IPS-18a (cell line): ENCODE data around the gene OR10H4.
"Not testable (repeated sequence)": the region's sequence is repeated elsewhere in the genome, so short reads cannot be mapped to it uniquely, and the experiment has no call there.

Source experiments
- H3K27ac ChIP-seq: one replicate; pipeline ENCODE4 v1.5.1; 2013; ENCODE audit warnings: low read length
- H3K27me3 ChIP-seq: one replicate; pipeline ENCODE4 v1.6.1; 2013; ENCODE audit warnings: mild to moderate bottlenecking, low read length; ENCODE audit not compliant: control insufficient read depth, insufficient read depth
- H3K36me3 ChIP-seq: one replicate; pipeline ENCODE4 v1.6.1; 2013; ENCODE audit warnings: low read depth, low read length; ENCODE audit not compliant: control insufficient read depth
- H3K4me1 ChIP-seq: one replicate; pipeline ENCODE4 v1.6.1; 2013; ENCODE audit warnings: low read depth, low read length; ENCODE audit not compliant: control insufficient read depth
- H3K4me3 ChIP-seq: one replicate; pipeline ENCODE4 v1.5.1; 2013; ENCODE audit warnings: low read length
- H3K9ac ChIP-seq: one replicate; pipeline ENCODE4 v1.6.1; 2013; ENCODE audit warnings: mild to moderate bottlenecking, low read length, moderate library complexity
- H3K9me3 ChIP-seq: one replicate; pipeline ENCODE4 v1.6.1; 2013; ENCODE audit warnings: low read depth, low read length; ENCODE audit not compliant: control insufficient read depth

Gene OR10H4

GRCh38 chr19:15922021-15922420, 26.8 kb upstream of the OR10H4 start:
- Histone ChIP-seq H3K4me3 (no peak overlapping the region), H3K27me3 (no peaks in the 10 kb centered on the region), H3K36me3 (no peaks in the 10 kb centered on the region), H3K4me1 (no peaks in the 10 kb centered on the region), H3K27ac (no peak overlapping the region), H3K9me3 (peaks cover 67% of the 10 kb centered on the region), H3K9ac (no peak overlapping the region)

DNA sequence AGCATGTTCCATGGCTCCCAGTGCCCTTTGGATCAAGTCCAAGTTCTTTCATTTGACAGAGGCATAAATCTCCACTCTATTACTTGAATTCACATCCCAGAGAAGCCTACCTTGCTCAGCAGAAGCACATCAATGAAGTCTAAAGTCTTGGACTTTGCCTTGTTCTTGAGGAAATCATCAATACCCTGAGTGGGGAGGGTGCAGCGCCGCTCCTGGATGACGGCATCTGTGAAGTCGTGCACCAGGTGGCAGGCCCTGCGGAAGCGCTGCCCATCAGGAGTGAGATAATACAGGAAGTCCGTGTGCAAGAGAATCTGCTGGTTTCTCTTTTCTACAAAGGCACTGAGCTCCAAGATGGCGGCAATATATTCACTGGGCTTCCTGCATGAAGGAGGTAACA, 25.1 kb upstream of the OR10H4 start:
- Histone ChIP-seq H3K36me3 (no peaks in the 10 kb centered on the region), H3K9me3 (peaks cover 66% of the 10 kb centered on the region), H3K27me3 (no peaks in the 10 kb centered on the region), H3K9ac (no peak overlapping the region), H3K27ac (no peak overlapping the region), H3K4me3 (no peak overlapping the region), H3K4me1 (no peaks in the 10 kb centered on the region)

DNA sequence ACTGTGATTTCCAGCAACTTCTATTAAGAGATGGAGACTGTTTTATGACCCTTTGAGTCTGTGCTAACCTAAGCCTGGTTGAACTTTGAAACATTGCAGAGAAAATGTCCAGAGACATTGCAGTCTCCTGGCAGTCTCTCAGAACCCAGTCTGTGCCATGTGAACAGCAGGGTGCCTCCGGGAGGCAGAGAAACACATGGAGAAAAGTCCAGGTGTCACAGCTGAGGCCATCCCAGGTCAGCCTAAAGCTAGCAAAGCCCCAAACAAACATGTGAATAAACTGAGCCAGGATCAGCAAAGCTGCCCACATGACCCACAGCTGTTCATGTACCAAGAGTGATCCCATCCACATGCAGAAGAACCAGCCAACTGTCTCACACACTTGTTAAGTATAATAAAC, 22.3 kb upstream of the OR10H4 start:
- Histone ChIP-seq H3K9ac (no peak overlapping the region), H3K27ac (no peak overlapping the region), H3K4me1 (no peaks in the 10 kb centered on the region), H3K36me3 (no peaks in the 10 kb centered on the region), H3K4me3 (no peak overlapping the region), H3K27me3 (no peaks in the 10 kb centered on the region), H3K9me3 (peaks cover 76% of the 10 kb centered on the region)

DNA sequence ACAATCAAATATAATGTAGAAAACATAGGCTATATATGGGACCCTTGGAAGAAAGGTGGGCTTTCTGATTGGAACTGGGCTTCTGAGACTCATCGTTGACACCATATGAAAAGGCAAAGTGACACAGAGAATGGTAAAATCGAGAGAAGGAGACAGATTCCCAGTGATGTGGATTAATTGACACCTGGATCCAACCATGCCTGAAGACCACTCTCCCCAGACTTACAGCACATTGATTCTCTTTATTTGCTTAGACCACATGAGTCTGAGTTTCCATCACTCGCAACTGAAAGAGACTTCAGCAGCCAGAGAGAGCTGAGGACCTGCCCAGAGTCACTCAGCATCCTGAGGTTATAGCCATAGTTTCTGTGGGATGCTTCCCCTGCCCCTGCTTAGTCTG, 20.5 kb upstream of the OR10H4 start:
- no peak overlapping the region for H3K9ac ChIP-seq
- no peak overlapping the region for H3K27ac ChIP-seq
- H3K4me3 ChIP-seq = no peak overlapping the region
- no peaks in the 10 kb centered on the region for H3K36me3 ChIP-seq
- no peaks in the 10 kb centered on the region for H3K27me3 ChIP-seq
- no peaks in the 10 kb centered on the region for H3K4me1 ChIP-seq
- peaks cover 58% of the 10 kb centered on the region for H3K9me3 ChIP-seq

DNA sequence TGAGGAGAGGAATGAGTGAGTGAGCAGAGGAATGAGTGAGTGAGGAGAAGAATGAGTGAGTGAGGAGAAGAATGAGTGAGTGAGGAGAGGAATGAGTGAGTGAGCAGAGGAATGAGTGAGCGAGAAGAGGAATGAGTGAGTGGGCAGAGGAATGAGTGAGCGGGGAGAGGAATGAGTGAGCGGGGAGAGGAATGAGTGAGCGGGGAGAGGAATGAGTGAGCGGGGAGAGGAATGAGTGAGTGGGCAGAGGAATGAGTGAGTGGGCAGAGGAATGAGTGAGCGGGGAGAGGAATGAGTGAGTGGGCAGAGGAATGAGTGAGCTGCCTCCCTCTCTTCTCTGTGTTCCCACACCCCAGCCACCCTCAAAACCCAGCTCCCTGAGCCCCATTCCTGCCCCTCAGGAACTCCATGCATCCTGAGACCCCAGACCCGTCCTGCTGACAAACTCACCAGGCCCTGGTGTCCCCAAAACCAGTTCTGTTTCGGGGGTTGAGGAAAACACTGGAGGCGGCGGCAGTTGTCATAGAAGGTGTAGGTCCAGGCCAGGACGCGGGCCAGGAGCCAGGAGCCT, 15.0 kb upstream of the OR10H4 start:
- H3K9me3 ChIP-seq = peaks cover 43% of the 10 kb centered on the region
- not testable (repeated sequence) for H3K4me1 ChIP-seq, H3K36me3 ChIP-seq, H3K27ac ChIP-seq, H3K9ac ChIP-seq, H3K4me3 ChIP-seq, H3K27me3 ChIP-seq

DNA sequence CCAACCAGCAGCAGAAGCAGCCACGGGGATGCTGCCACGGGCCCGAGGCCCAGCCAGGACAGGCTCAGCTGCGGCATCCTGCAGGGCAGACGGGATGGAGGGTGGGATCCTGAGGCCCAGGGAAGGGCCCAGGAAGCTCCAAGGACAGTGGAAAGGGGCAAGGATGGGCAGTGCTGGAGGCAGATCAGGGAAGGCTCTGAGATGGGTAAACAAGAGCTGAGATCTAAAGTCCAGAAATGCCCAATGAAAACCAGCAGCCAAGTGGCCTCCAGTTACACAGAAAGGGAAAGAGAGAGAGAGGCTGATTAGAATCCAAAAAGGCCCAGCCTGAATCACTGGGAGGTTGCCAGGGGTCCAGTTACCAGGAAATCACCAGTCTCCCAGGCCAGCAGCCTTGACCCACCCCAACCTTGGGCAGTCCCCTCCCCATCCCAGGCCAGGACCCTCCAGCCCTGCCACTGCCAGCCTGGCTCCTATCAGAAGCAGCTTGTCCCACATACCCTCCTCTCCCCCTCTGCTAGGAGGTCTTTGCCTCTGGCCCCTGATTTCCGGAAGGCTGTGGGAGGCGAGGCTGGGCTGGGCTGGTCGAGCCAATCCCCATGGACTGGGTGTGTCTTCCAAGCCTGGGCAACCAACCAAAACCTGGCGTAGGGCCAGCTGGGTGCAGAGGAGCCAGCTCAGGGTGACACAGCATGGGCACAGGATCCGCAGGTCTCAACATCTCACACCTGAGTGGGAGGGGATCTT, 14.3 kb upstream of the OR10H4 start, which contains the start of gene CYP4F11:
TSS of gene CYP4F11 (minus strand) at position 198 of the 747 bp plus-strand sequence. CDS start at position 77, 121 bp downstream.
- peaks cover 42% of the 10 kb centered on the region for H3K9me3 ChIP-seq

DNA sequence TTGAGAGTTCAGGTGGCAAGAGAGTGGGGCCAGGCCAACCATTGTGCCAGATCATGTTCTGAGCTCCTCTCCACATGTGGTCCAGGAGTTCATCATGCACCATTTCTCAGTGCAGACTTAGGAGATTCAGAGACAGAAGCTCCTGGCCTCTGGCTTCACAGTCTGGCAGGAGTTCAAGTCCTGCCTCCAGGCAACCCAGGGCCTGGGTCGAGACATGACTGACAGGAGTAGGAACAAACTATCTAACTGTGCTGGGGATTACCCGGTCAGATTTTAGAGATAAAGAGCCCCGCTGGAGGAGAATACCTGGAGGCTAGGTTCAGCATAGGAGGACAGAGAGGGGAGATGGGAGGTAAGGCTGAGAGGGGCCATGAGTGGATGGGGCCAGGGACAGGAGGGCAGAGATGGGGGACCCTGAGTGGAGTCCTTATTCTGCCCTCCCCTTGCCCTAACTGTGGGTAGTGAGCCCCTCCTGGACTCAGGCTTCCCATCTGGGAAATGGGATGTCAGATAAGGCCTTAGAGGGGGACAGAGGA, 13.6 kb upstream of the OR10H4 start:
- Histone ChIP-seq H3K4me3 (no peak overlapping the region), H3K27me3 (no peaks in the 10 kb centered on the region), H3K4me1 (no peaks in the 10 kb centered on the region), H3K9ac (no peak overlapping the region), H3K27ac (no peak overlapping the region), H3K36me3 (no peaks in the 10 kb centered on the region), H3K9me3 (peaks cover 38% of the 10 kb centered on the region)

More for the DNA sequence above, 14.3 kb upstream of the OR10H4 start, which contains the start of gene CYP4F11:
- no peaks in the 10 kb centered on the region for H3K4me1 ChIP-seq
- H3K27ac ChIP-seq = no peak within 1 kb of the TSS
- H3K36me3 ChIP-seq = no peaks in the 10 kb centered on the region
- H3K27me3 ChIP-seq = no peaks in the 10 kb centered on the region
- no peak within 1 kb of the TSS for H3K9ac ChIP-seq
- H3K4me3 ChIP-seq = no peak within 1 kb of the TSS

DNA sequence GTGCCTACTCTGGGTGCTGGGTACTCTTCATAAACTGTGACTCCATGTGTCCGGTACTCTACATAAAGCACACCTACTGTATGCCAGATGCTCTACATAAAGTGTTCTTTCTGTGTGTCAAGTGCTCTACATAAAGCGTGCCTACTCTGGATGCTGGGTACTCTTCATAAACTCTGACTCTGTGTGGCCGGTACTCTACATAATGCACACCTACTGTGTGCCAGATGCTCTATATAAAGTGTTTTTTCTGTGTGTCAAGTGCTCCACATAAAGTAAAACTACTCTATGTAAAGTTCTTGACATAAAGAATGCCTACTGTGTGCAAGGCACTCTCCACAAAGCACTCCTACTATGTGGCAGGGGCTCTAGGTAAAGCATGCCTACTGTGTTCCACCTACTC, 12.6 kb upstream of the OR10H4 start:
- Histone ChIP-seq H3K36me3 (no peaks in the 10 kb centered on the region), H3K9ac (no peak overlapping the region), H3K9me3 (peaks cover 35% of the 10 kb centered on the region), H3K27me3 (no peaks in the 10 kb centered on the region), H3K27ac (no peak overlapping the region), H3K4me1 (no peaks in the 10 kb centered on the region), H3K4me3 (no peak overlapping the region)

DNA sequence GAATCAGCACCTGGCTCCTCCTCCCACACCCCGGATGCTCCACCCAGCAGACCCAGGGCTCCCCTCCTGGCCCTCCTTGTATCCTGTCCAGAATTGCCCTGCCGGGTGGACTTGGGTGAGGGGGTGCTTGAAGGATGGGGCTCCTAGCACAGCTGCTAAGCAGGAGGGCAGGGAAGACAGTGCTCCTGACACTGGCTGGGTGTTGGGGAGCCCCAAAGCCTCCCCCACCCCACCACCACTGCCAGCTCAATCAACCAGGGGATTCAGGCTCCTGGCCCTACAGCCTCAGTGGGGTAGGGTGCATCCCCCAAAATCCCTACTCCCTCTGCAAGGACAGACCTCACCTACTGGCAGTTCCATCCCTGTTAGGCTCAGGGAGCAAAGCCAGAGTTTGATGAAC, 11.9 kb upstream of the OR10H4 start:
- Histone ChIP-seq H3K4me3 (no peak overlapping the region), H3K36me3 (no peaks in the 10 kb centered on the region), H3K27me3 (no peaks in the 10 kb centered on the region), H3K9ac (no peak overlapping the region), H3K4me1 (no peaks in the 10 kb centered on the region), H3K27ac (no peak overlapping the region), H3K9me3 (peaks cover 39% of the 10 kb centered on the region)

GRCh38 chr19:15937771-15938170, 11.0 kb upstream of the OR10H4 start:
- Histone ChIP-seq H3K9ac (no peak overlapping the region), H3K9me3 (peaks cover 47% of the 10 kb centered on the region), H3K27ac (no peak overlapping the region), H3K36me3 (no peaks in the 10 kb centered on the region), H3K4me1 (no peaks in the 10 kb centered on the region), H3K27me3 (no peaks in the 10 kb centered on the region), H3K4me3 (no peak overlapping the region)

DNA sequence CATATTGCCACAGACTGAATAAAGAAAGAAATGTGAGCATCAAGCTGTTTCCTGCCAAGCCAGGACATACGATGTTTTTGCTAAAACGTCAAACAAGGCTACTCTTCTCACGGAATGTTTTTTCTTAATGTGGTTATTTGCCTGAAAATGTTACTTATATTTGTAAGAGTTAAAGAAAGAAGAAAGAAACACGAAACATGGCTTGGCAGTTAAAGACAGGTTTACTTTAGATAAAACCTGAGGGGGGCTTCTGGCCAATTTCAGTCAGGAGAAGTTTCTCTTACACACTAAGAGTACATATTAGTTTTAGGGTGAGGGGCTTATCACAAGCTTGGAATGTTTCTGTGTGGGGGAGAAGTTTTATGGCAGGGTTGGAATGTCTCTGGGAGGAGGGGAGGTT, 4.4 kb upstream of the OR10H4 start:
- Histone ChIP-seq H3K4me3 (no peak overlapping the region), H3K4me1 (no peaks in the 10 kb centered on the region), H3K9ac (no peak overlapping the region), H3K27me3 (no peaks in the 10 kb centered on the region), H3K27ac (no peak overlapping the region), H3K9me3 (peaks cover 67% of the 10 kb centered on the region), H3K36me3 (no peaks in the 10 kb centered on the region)

DNA sequence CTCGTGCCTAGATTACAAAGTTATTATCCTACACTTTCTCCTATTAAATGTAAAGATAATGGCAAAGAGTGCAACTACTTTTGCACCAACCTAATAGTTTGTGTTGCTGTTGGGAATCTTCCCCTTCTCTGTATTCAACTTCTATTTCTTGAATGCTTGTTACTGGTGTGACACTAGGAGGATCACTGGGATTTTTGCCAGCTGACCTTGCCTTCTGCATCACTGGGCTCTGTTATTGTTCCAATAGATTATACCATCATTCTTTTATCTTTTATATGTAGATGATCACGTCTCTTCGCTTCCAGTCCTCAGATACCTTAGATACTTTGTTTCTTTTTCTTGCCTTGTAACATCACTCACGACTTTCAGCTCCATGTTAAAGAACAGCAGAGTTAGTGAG, 3.5 kb upstream of the OR10H4 start:
- no peaks in the 10 kb centered on the region for H3K27me3 ChIP-seq
- H3K4me1 ChIP-seq = no peaks in the 10 kb centered on the region
- peaks cover 70% of the 10 kb centered on the region for H3K9me3 ChIP-seq
- no peak overlapping the region for H3K4me3 ChIP-seq
- no peak overlapping the region for H3K27ac ChIP-seq
- no peak overlapping the region for H3K9ac ChIP-seq
- H3K36me3 ChIP-seq = no peaks in the 10 kb centered on the region
